Osteocyte (in vitro differentiated cells): ENCODE results near the gene ATP8A2. TPM values are rescaled to one million over a fixed set of nuclear protein-coding genes. Genes with fewer than 3 reads are reported as not detected.

Experiments used
- DNase-seq: peaks from one replicate; pipeline ENCODE4 v3.0.0; 2021; ENCODE audit warnings: mixed read lengths; ENCODE audit not compliant: unreplicated experiment; ENCODE audit errors: extremely low spot score
- H3K27ac Mint-ChIP-seq: one replicate; pipeline ENCODE4 v1.8.0; 2021; ENCODE audit warnings: mild to moderate bottlenecking, mixed read lengths; ENCODE audit not compliant: unreplicated experiment
- H3K27me3 Mint-ChIP-seq: one replicate; pipeline ENCODE4 v1.8.0; 2021; ENCODE audit warnings: mixed read lengths; ENCODE audit not compliant: unreplicated experiment
- H3K36me3 Mint-ChIP-seq: one replicate; pipeline ENCODE4 v1.8.0; 2021; ENCODE audit warnings: mixed read lengths; ENCODE audit not compliant: unreplicated experiment
- H3K4me1 Mint-ChIP-seq: one replicate; pipeline ENCODE4 v1.8.0; 2021; ENCODE audit warnings: mixed read lengths; ENCODE audit not compliant: unreplicated experiment
- H3K4me3 Mint-ChIP-seq: one replicate; pipeline ENCODE4 v1.8.0; 2021; ENCODE audit warnings: mild to moderate bottlenecking, moderate library complexity, mixed read lengths; ENCODE audit not compliant: unreplicated experiment
- H3K9me3 Mint-ChIP-seq: one replicate; pipeline ENCODE4 v1.8.0; 2021; ENCODE audit warnings: mixed read lengths; ENCODE audit not compliant: unreplicated experiment
- CTCF ChIP-seq: fragments of 200-600 bp; sonication (generic); IDR thresholded peaks from 2 replicates; pipeline ENCODE4 v1.5.0; 2021; ENCODE audit warnings: antibody characterized with exemption, mild to moderate bottlenecking, moderate library complexity
- total RNA-seq: library from RNA; stranded (reverse); gene quantifications from 2 replicates; pipeline ENCODE4 v1.2.1, GENCODE V29; 2021

The ATP8A2 gene
- total RNA-seq, 1 donor from 2014 or later = 1.1 TPM

GRCh38 chr13:25478186-25478585, 106.4 kb downstream of the ATP8A2 start:
- no peak for DNase-seq
- H3K36me3 Mint-ChIP-seq = no peaks in the 10 kb centered on the region
- H3K27me3 Mint-ChIP-seq = peaks cover 25% of the 10 kb centered on the region
- no peak for TF ChIP-seq CTCF
- H3K4me1 Mint-ChIP-seq = no peaks in the 10 kb centered on the region
- peaks cover 6% of the 10 kb centered on the region for H3K9me3 Mint-ChIP-seq
- H3K27ac Mint-ChIP-seq = no peak overlapping the region
- no peak overlapping the region for H3K4me3 Mint-ChIP-seq

- Mint-ChIP-seq H3K27me3 (peaks cover 46% of the 10 kb centered on the region), H3K4me1 (no peaks in the 10 kb centered on the region), H3K27ac (no peak overlapping the region), H3K36me3 (no peaks in the 10 kb centered on the region), H3K4me3 (no peak overlapping the region), H3K9me3 (no peaks in the 10 kb centered on the region)
- TF ChIP-seq CTCF = no peak
- DNase-seq = no peak
Observed at GRCh38 chr13:25489238-25489637, 117.5 kb downstream of the ATP8A2 start.

- H3K4me3 Mint-ChIP-seq = no peak overlapping the region
- H3K9me3 Mint-ChIP-seq = no peaks in the 10 kb centered on the region
- no peak overlapping the region for H3K27ac Mint-ChIP-seq
- H3K4me1 Mint-ChIP-seq = no peaks in the 10 kb centered on the region
- no peaks in the 10 kb centered on the region for H3K36me3 Mint-ChIP-seq
- H3K27me3 Mint-ChIP-seq = peaks cover 43% of the 10 kb centered on the region
- no peak for TF ChIP-seq CTCF
- DNase-seq = no peak
Observed at GRCh38 chr13:25490236-25490635, 118.5 kb downstream of the ATP8A2 start.

- H3K9me3 Mint-ChIP-seq = no peaks in the 10 kb centered on the region
- peaks cover 25% of the 10 kb centered on the region for H3K27me3 Mint-ChIP-seq
- no peaks in the 10 kb centered on the region for H3K4me1 Mint-ChIP-seq
- no peaks in the 10 kb centered on the region for H3K36me3 Mint-ChIP-seq
- no peak for TF ChIP-seq CTCF
- DNase-seq = no peak
- H3K27ac Mint-ChIP-seq = no peak overlapping the region
- no peak overlapping the region for H3K4me3 Mint-ChIP-seq
Observed at GRCh38 chr13:25493931-25494640, 122.3 kb downstream of the ATP8A2 start.

- no peak overlapping the region for H3K4me3 Mint-ChIP-seq
- no peak overlapping the region for H3K27ac Mint-ChIP-seq
- no peak for TF ChIP-seq CTCF
- H3K27me3 Mint-ChIP-seq = peaks cover 20% of the 10 kb centered on the region
- no peak for DNase-seq
- H3K36me3 Mint-ChIP-seq = no peaks in the 10 kb centered on the region
- H3K9me3 Mint-ChIP-seq = no peaks in the 10 kb centered on the region
- no peaks in the 10 kb centered on the region for H3K4me1 Mint-ChIP-seq
Observed at GRCh38 chr13:25494698-25495411, 123.1 kb downstream of the ATP8A2 start.
